CD4-positive, alpha-beta T cell treated with Interleukin-12 subunit alpha and Interleukin-12 subunit beta, for 1 hour (primary cell): ENCODE results near the gene TRIB2.
A peak's percentile ranks its signal among the peaks of the same experiment; 100 is the strongest.

Experiments used
- DNase-seq: peaks from one replicate; pipeline ENCODE4 v3.0.0-alpha.2; 2020

The TRIB2 gene

DNA sequence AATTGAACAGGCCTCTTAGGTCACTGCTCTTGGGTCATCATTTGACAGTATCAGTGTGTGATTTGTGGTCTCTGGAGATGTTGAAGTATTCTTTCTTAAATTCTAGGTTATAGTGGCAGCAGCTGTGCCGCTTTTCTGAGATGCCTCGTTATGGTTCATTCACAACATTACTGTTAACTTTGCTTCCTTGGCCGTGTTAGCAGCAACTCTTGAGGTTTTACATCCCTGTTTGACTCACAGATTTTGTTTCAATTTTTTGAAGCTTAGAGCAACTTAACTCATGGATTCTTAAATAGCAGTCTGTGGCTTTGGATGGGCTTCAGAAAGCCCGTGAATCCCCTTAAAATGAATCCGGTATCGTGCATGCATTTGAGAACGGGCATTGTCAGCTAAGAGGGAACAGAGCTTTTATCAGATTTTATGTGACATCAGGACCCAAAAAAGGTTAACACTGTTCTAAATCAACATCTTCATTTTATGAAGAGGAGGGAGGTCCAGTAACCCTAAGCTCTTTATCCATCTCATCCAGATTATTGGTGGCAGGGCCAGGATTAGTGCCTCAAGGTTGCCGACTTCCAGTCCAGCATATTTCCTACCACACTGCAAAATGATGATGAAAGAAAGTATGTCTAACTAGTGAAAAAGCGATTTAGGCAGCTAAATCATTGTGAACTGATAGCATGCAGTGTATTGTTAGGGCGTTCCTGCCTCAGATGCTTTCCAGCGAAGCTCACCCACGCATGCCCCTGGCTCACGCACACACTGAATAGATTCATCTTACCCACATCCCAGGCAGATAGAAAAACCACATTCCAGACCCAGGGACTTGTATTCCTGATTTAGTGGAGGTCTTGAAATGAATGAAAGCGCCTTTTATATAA is 5.1 kb downstream of the TRIB2 start:
- no peak for DNase-seq

DNA sequence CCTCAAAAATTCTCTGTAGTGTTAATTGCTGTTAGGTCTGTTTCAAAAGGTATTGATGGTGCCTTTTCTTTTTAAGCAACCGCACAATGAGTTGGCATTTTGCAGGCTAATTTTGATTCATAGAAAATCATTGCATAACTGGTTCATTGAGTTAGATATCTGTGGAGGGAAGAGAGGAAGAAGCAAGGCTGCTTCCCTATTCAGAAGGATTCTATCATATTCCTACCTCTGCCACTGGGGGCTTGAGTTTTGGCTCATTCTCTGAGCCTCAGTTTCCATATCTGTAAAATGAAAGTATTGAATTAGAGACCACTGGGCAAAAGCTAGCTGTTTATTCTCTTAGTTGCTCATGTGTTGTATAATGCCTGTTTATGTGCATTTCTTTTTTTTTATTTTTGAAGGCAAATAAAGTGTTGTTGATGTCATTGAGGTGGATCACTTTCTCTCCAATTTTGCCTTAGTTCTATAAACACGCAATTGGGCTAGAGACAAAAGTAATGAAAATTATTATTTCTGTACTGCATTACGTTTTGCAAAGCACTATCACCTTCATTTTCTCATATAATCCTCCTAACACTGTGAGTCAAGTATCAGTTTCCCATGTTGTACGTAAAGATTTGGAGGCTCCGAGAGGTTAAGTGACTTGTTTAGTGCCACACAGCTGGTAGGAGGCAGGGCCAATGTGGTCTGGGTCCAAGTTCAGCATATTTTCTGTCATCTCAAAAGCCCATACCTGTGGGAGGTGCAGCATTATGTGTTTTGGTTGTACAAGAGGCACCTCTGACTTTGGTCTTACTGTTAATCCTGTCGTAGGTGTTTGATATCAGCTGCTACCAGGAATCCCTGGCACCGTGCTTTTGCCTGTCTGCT is 5.9 kb downstream of the TRIB2 start:
- DNase-seq: no peak

DNA sequence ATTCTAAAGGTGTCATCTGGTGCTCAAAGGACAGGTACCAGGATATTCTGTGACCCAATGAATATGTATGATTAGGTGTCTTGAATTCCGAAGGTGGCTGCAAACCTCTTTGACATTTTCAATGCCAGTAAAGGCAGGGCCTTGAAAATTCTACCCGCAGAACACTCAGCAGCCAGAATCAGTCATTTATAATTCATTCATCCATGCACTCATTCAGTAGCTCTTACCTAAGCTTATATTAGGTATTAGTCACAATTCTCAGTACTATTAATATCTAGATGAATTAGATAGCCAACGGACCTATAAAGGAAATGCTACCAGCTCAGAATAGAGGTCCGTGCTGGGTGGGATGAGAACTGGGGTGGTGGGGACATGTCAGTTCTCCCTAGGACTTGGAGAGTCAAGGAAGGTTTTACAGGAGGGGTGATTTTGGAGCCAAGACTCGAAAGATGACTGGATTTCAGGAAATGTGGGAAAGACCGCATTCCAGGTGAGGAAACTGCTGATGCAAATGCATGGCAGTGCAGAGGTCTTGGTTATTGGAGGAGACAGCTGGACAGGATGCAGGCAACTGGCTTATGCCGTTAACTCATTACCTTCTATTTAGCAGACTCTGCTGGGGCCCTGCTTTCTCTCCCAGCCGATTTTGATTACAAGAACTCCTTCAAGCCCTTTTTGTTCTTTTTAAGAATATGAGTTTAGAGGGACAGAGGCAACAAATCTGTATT is 7.2 kb downstream of the TRIB2 start:
- DNase-seq: no peak

DNA sequence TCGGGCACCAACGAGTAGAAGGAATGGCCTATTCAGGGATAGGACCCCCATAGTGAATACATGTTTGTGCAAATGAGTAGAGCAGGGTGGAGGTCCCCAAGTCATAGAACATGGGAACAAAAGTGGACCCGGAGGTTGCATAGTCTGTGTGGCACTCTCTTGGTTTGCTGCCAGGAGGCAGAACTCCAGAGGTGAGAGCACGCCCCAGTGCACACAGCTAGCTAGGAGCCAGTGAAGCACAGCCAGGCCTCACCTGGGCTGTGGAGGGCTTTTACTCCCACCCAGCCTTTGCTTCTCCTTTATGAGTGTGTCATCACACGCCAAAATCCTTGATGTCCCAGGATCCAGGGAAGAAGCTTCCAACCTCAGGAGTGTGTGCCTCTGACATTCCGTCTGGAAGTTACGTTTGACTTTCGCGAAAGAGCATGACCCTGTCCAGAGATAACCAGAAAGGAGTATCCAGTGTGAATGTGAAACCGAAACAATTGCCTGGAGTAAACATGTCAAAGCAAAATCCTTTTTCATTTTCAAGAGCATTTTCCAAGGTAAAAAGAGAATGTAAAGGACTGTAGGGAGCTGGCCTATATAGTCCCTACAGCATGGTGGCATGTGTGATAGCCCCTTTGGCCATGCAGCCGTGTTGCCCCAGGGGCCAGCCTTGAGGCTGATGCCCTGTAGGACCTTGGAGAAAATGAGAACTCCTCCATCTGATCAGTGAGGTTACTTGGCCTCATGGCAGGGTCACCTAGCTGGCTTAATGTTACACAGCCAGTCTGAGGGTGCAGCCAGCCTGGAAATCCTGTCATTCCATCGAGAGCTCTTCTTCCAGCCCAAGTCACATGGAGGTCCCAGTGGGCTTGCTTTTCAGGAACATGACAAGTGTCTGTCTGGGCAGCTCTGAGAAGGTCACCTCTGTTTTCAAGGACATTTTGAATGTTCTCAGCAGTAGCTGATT is 8.8 kb downstream of the TRIB2 start:
- no peak for DNase-seq

DNA sequence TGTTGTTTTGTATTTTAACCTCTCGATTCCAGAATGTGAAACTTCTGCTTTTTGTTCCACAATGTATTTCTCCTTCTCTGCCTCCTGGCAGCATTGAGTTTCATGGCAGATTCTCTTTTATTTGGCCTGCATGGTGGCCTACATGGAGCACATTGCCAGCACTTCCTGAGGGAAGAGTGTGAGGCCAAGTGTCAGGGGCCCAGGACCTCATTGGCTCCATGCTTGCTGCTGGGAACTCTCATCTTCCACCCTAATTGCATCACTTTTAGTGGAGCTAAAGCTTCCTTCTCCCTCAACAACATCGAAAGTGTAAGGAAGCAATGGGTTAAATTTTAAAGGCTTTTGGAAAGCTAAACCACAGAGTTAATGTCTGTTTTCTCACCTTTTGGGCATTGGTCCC is 9.5 kb downstream of the TRIB2 start:
- no peak for DNase-seq

- DNase-seq: no peak
Measured at GRCh38 chr2:12727065-12727464, 10.3 kb downstream of the TRIB2 start.

DNA sequence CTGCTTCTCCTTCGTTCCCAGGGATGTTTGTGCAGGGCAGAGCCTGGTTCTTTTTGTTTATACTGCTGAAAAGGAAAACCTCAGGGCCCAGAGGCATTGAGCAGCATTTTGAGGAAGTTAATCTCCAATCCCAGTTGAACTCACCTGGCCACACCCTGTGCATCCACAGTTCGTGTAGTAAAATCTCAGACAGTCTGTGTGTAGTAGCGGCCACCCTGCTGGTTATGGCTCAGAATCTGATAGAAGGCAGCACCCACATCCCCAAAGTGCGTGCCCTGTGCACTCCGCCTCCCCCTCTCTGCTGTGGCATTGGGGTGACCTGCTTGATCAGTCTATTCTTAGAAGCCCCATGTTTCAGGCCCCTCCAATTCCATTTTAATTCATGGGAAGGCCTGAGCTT is 10.9 kb downstream of the TRIB2 start:
- DNase-seq: no peak

- DNase-seq: peak; percentile 68
Measured at GRCh38 chr2:12728221-12728777, 11.6 kb downstream of the TRIB2 start.

DNA sequence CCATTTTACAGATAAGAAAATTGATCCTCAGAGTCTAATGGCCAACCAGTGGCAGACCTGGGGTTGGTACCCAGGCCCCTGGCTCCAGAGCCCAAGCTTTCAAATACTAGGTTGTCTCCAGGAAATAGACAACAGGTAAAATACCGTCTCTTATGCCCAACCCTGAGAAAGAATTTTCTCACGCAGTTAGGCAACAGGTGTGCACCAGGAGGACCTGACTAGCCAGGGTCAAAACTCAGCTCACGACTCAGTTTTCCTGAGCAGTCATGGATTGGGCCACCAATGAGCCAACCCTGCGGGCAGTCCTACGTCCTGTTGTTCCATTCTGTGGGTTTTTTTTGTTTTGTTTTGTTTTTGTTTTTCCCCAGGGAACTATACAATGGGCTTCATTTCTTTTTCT is 13.5 kb downstream of the TRIB2 start:
- no peak for DNase-seq

DNA sequence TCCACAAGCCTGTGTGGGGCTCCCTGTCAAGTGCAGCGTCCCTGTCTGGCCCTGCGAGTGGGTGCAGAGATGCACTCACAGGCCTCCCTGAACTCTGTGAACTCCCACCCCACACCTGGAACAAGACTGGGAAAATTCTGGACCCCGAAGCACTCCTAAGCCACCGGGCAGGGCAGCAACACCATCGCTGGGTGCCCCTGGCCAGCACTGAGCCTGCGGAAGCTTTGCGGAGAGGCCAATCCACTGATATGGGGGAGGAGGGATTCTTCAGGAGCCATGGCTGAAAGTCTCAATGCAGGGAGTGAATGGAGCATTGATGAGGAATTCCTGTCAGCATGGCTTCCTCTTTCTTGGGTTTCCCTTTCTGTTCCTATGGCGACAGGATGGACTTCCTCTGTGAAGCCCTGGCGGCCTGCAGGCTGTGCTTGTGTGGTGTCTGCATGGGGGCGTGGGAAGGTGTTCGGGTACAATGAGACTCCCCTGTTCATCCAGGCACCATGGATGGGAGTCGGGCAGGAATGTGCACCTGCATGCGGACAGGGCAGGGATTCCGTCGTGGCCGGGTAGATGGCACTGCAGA is 15.1 kb downstream of the TRIB2 start:
- no peak for DNase-seq

DNA sequence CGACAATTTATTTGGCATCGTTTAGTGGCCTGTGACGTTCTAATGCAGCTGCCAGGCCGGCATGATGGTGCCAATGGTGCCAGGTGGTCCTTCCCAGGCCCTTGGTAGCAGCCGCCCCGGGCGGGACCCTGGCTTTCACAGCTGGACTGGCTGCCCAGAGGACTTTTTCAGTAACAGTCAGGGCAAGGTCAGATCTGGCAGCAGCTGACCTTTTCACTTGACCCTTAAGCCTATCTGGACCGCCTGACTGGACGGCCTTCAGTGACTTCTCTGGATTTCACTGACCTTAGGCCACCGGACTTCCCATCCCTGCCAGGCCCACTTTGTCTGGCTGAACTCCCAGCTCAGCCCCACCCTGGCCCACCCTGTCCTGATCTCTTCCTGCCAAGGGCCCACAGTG is 15.9 kb downstream of the TRIB2 start:
- DNase-seq: no peak

DNA sequence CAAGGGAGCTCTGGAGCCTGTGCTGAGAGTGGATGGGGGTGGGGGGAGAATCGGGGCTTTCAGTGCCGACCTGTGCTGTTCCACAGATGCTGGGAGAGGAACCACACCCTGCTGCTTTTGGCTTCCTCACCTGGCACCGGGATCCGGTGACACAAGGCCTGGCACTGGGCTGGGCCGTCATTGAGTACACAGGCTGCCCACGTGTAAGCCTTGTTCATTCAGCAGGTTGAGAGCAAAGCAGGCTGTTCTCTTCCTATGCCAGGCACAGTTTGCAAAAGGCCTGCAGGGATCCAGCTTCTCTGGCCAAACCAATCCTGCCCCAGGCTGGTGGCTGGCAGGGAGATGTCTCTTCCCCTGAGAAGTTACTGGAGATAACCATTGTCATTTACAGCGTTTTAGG is 17.1 kb downstream of the TRIB2 start:
- DNase-seq: no peak

DNA sequence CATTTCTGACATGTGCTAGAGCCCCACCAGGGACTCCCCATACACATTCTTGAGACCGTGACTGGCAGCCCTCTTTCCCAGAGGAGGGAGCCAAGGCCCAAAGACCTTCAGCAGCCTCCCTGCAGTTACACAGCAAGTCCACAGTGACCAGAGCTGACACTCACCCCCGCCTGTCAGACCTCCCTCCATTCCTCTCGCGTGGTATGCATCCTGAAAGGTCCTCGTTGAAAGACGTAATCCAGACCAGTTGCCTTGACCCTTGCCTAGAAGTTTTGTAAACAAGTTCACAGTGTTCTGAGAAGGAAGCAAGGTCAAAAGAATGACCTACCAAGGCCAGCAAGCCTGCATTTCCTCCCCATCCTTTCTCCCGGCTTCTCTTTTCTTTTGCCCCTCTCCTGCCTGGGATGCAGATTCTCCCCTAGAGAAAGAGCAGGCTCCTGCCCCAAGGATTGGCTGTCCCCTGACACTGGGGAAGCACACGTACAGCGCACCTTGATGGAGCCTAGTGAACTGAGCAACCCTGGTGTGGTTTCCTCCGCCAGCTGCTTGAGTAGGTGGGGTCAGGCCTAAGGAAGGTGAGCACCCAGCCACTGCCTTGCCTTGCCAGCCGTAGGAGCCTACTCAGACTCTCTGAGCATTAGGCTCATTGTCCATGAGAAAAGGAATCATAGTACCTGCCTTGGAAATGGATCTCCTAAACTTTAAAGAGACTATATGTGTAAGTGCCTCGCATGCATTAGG is 18.3 kb downstream of the TRIB2 start:
- DNase-seq: no peak

GRCh38 chr2:12737297-12737696 is 20.6 kb downstream of the TRIB2 start:
- no peak for DNase-seq

DNA sequence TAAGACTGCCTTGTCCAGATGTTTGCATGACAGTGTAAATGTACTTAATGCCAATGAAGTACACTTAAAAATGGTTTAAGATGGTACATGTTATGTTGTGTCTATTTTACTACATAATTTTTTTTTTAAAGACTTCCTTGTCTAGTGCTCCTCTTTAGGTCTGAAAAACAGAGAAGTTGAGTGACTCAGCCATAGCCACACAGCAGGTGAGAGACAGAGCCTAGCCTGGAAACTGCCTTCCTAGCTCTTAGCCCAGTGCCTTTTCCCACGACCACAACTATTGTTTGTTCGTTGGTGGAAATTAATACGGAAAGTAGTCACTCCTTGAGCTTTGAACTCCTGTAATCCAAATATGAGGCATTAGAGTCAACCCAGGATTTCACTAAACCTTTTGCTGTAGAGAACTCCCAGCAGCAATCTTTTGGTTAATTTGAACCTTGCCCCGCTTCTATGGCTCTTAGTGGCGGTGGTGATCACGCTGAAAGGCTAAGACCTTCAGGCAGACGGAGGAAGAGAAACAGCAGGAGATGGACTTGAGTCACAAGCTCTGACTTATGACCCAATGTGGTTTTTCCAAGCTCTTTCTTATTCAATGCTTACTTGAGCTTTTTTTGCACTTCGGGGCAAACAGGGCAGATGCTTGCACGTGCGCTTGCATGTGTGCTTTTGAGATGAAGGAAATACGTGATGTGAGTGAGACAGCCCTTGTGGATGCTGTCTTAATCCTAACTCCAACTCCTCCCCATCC is 21.2 kb downstream of the TRIB2 start:
- no peak for DNase-seq

DNA sequence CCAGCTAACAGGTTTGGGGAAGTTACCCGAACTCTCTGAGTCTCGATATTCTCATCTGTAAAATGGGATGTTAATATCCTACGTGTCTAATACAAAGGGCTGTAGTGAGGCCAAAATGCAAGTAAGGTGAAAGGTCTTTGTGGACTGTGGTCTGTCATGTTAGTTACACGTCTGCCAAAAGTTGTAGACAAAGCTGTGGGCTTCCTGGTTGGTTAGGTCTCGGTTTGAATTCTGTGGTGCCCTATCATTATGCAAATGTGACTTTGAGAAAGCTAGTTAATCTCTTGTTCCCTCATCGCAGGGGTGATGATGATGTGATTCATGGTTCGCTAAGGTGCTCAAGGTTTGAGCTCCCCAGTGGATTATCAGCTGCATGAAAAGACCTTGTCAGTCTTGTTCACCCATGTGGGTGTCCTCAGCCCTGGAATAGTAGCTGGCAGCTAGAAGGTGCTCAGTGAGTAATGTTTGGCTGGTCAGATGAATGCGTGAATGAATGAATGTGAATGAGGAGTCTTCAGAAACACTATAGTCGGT is 23.1 kb downstream of the TRIB2 start:
- no peak for DNase-seq

GRCh38 chr2:12741380-12741779 is 24.6 kb downstream of the TRIB2 start:
- no peak for DNase-seq

DNA sequence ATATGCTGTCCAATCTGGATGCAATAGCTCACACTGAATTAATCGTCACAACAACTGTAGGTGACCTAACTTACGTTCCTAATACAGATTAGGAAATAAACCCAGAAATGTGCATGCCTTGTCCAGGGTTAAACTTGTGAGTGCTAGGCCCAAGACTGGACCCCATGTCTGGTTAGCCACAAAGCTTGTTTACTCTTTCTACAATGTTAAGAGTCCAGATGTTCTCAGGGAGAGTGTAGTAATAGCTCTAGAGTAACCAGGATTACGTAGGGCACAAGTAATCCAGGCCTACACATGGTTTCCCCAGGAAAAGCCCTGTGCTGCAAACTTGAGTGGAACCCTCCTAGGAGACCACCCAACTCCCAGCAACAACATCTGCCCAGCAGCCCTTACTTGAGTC is 26.2 kb downstream of the TRIB2 start:
- DNase-seq: no peak

GRCh38 chr2:12750166-12750905 is 33.6 kb downstream of the TRIB2 start:
- no peak for DNase-seq
